ENCODE measurements around the gene KIF3A. TPM values are rescaled to one million over a fixed set of nuclear protein-coding genes. Genes with fewer than 3 reads are reported as not detected.
A peak's percentile ranks its signal among the peaks of the same experiment; 100 is the strongest.

The KIF3A gene
- total RNA-seq (2014; rRNA removed; shearing (Covaris generic)) = 4.8 and 7.1 TPM in 2 replicates

GRCh38 chr5:132736853-132737833, at the start of gene KIF3A:
TSS of gene KIF3A (minus strand) at chr5:132737546. CDS start at chr5:132737419, 127 bp downstream.
- DNase-seq (ENCODE audit: low spot score) = peak; percentile 98

- DNase-seq (ENCODE audit: low spot score) = no peak
These were observed 49.7 kb upstream of the KIF3A start for GRCh38 chr5:132787076-132787475.

- DNase-seq (ENCODE audit: low spot score) = no peak
These were observed 48.5 kb upstream of the KIF3A start for GRCh38 chr5:132785864-132786263.

- DNase-seq (ENCODE audit: low spot score) = no peak
These were observed 48.0 kb upstream of the KIF3A start for GRCh38 chr5:132785365-132785764.

- no peak for DNase-seq (ENCODE audit: low spot score)
These were observed 44.8 kb upstream of the KIF3A start for GRCh38 chr5:132782101-132782500.

- DNase-seq (ENCODE audit: low spot score) = no peak
These were observed 43.7 kb upstream of the KIF3A start for GRCh38 chr5:132781029-132781428.

GRCh38 chr5:132780577-132780976, 43.2 kb upstream of the KIF3A start:
- DNase-seq (ENCODE audit: low spot score) = no peak

GRCh38 chr5:132779961-132780360, 42.6 kb upstream of the KIF3A start:
- no peak for DNase-seq (ENCODE audit: low spot score)

- DNase-seq (ENCODE audit: low spot score) = no peak
These were observed 41.5 kb upstream of the KIF3A start for GRCh38 chr5:132778856-132779255.

GRCh38 chr5:132778129-132778528, 40.8 kb upstream of the KIF3A start:
- no peak for DNase-seq (ENCODE audit: low spot score)

- no peak for DNase-seq (ENCODE audit: low spot score)
These were observed 40.1 kb upstream of the KIF3A start, which contains the start of gene SEPTIN8 for GRCh38 chr5:132777209-132778069. TSS of gene SEPTIN8 (minus strand) at chr5:132777239. CDS start at chr5:132777137, 102 bp downstream.

GRCh38 chr5:132776938-132777208, 39.5 kb upstream of the KIF3A start:
- no peak for DNase-seq (ENCODE audit: low spot score)

GRCh38 chr5:132776131-132776937, 39.0 kb upstream of the KIF3A start:
- peak; percentile 34 for DNase-seq (ENCODE audit: low spot score)

GRCh38 chr5:132775476-132775961, 38.2 kb upstream of the KIF3A start:
- DNase-seq (ENCODE audit: low spot score) = no peak

GRCh38 chr5:132774896-132775295, 37.5 kb upstream of the KIF3A start:
- no peak for DNase-seq (ENCODE audit: low spot score)

- DNase-seq (ENCODE audit: low spot score) = no peak
These were observed 37.1 kb upstream of the KIF3A start for GRCh38 chr5:132774406-132774805.

GRCh38 chr5:132773601-132774355, 36.4 kb upstream of the KIF3A start:
- no peak for DNase-seq (ENCODE audit: low spot score)

- no peak for DNase-seq (ENCODE audit: low spot score)
These were observed 35.8 kb upstream of the KIF3A start for GRCh38 chr5:132773114-132773513.

GRCh38 chr5:132772291-132773070, 35.1 kb upstream of the KIF3A start:
- DNase-seq (ENCODE audit: low spot score) = no peak

- DNase-seq (ENCODE audit: low spot score) = no peak
These were observed 34.2 kb upstream of the KIF3A start for GRCh38 chr5:132771503-132771998.
